Stimulated activated CD4-positive, alpha-beta T cell treated with anti-CD3 and anti-CD28 coated beads, Interleukin-1b, Interleukin-23, amount 100 ng/mL, for 48 hours (primary cell): ENCODE data around the gene DPYSL3.

Experiments used
- DNase-seq: peaks from one replicate; pipeline ENCODE4 v3.0.0-alpha.2; 2020

The DPYSL3 gene

GRCh38 chr5:147467973-147468508 lies 41.8 kb downstream of the DPYSL3 start:
- no peak for DNase-seq

- DNase-seq, result no peak
Observed at GRCh38 chr5:147466360-147466980, 43.4 kb downstream of the DPYSL3 start.

- no peak for DNase-seq
Observed at GRCh38 chr5:147465747-147466146, 44.1 kb downstream of the DPYSL3 start.

GRCh38 chr5:147464211-147464610 lies 45.7 kb downstream of the DPYSL3 start:
- DNase-seq, result no peak

GRCh38 chr5:147461915-147462314 lies 48.0 kb downstream of the DPYSL3 start:
- no peak for DNase-seq

GRCh38 chr5:147460380-147460779 lies 49.5 kb downstream of the DPYSL3 start:
- no peak for DNase-seq

- no peak for DNase-seq
Observed at GRCh38 chr5:147458581-147458980, 51.3 kb downstream of the DPYSL3 start.

GRCh38 chr5:147455822-147456450 lies 53.9 kb downstream of the DPYSL3 start:
- no peak for DNase-seq

- no peak for DNase-seq
Observed at GRCh38 chr5:147454996-147455677, 54.7 kb downstream of the DPYSL3 start.

- peak; percentile 66 for DNase-seq
Observed at GRCh38 chr5:147453875-147454814, 55.7 kb downstream of the DPYSL3 start.

GRCh38 chr5:147452165-147452811 lies 57.6 kb downstream of the DPYSL3 start:
- DNase-seq, result no peak

GRCh38 chr5:147451193-147451592 lies 58.7 kb downstream of the DPYSL3 start:
- DNase-seq, result no peak

GRCh38 chr5:147450606-147451005 lies 59.3 kb downstream of the DPYSL3 start:
- DNase-seq, result no peak

- no peak for DNase-seq
Observed at GRCh38 chr5:147448766-147449165, 61.1 kb downstream of the DPYSL3 start.

GRCh38 chr5:147446523-147446922 lies 63.3 kb downstream of the DPYSL3 start:
- no peak for DNase-seq

- DNase-seq, result no peak
Observed at GRCh38 chr5:147445917-147446316, 64.0 kb downstream of the DPYSL3 start.

- DNase-seq, result no peak
Observed at GRCh38 chr5:147445090-147445489, 64.8 kb downstream of the DPYSL3 start.

GRCh38 chr5:147442224-147442623 lies 67.6 kb downstream of the DPYSL3 start:
- DNase-seq, result no peak

- DNase-seq, result no peak
Observed at GRCh38 chr5:147441191-147441695, 68.6 kb downstream of the DPYSL3 start.

GRCh38 chr5:147439254-147439653 lies 70.6 kb downstream of the DPYSL3 start:
- no peak for DNase-seq

GRCh38 chr5:147437161-147437596 lies 72.7 kb downstream of the DPYSL3 start:
- no peak for DNase-seq

- no peak for DNase-seq
Observed at GRCh38 chr5:147436596-147436995, 73.3 kb downstream of the DPYSL3 start.
